OCI-M2 (cell line): ENCODE measurements around the gene TJP2.
"Not testable (repeated sequence)": the region's sequence is repeated elsewhere in the genome, so short reads cannot be mapped to it uniquely, and the experiment has no call there.

ENCODE experiments used
- DNase-seq: peaks from one replicate; lab custom pipeline; 2025; ENCODE audit not compliant: unreplicated experiment; lab: John Stamatoyannopoulos, UW

The TJP2 gene

GRCh38 chr9:69279084-69279731 lies 105.1 kb downstream of the TJP2 start:
- DNase-seq: no peak

GRCh38 chr9:69279733-69280132 lies 105.7 kb downstream of the TJP2 start:
- no peak for DNase-seq

- DNase-seq: no peak
Observed at GRCh38 chr9:69283003-69283402, 108.9 kb downstream of the TJP2 start.

- DNase-seq: no peak
Observed at GRCh38 chr9:69292078-69292477, 118.0 kb downstream of the TJP2 start.

GRCh38 chr9:69293156-69293555 lies 119.1 kb downstream of the TJP2 start:
- no peak for DNase-seq

GRCh38 chr9:69295872-69296552 lies 121.9 kb downstream of the TJP2 start:
- DNase-seq: no peak

GRCh38 chr9:69297300-69297980 lies 123.4 kb downstream of the TJP2 start:
- DNase-seq: no peak

GRCh38 chr9:69299315-69299714 lies 125.2 kb downstream of the TJP2 start:
- DNase-seq: no peak

GRCh38 chr9:69299826-69300225 lies 125.7 kb downstream of the TJP2 start:
- no peak for DNase-seq

- DNase-seq: no peak
Observed at GRCh38 chr9:69303331-69303730, 129.3 kb downstream of the TJP2 start.

GRCh38 chr9:69306895-69307445 lies 132.9 kb downstream of the TJP2 start:
- not testable (repeated sequence) for DNase-seq

- DNase-seq: no peak
Observed at GRCh38 chr9:69307446-69308205, 133.5 kb downstream of the TJP2 start.

- no peak for DNase-seq
Observed at GRCh38 chr9:69308206-69308931, 134.3 kb downstream of the TJP2 start.

GRCh38 chr9:69313175-69313574 lies 139.1 kb downstream of the TJP2 start:
- DNase-seq: no peak

GRCh38 chr9:69314547-69314946 lies 140.5 kb downstream of the TJP2 start:
- DNase-seq: no peak

GRCh38 chr9:69317081-69317480 lies 143.0 kb downstream of the TJP2 start:
- no peak for DNase-seq

GRCh38 chr9:69317894-69318293 lies 143.8 kb downstream of the TJP2 start:
- no peak for DNase-seq

GRCh38 chr9:69319324-69320025 lies 145.4 kb downstream of the TJP2 start:
- no peak for DNase-seq

- no peak for DNase-seq
Observed at GRCh38 chr9:69322256-69322655, 148.2 kb downstream of the TJP2 start.

- no peak for DNase-seq
Observed at GRCh38 chr9:69323861-69324260, 149.8 kb downstream of the TJP2 start.
